ENCODE results near the gene KLHL30.

DNA sequence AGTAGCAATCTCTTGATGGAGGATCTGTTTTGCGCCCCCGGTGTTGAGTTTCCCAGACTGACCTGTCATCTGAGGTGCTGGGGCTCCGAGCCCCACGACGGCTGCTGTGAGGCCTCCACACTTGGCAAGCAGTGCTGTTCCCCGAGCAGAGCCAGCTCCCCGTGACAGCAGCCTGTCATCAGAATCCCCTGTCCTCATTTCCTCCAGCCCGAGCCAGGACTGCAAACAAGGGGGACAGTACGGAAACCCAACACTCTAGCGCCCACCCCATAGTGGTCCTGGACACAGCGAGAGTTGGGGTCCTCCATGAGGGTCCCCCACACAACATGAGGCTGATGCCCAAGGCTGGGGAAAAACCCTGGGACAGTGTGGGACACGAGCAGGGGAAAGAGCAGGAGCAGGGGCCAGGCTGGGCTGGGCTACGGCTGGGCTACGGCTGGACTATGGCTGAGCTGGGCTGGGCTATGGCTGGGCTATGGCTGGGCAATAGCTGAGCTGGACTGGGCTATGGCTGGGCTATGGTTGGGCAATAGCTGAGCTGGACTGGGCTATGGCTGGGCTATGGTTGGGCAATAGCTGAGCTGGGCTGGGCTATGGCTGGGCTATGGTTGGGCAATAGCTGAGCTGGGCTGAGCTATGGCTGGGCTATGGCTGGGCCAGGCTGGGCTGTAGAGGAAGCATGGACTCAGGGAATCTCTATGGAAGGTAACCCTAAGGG lies 1.5 kb upstream of the KLHL30 start:
- TF ChIP-seq CTCF (conservative IDR thresholded peaks at IDR 0.05; ENCODE audit: low read depth in 2 of 2) = no peak
- TF ChIP-seq, protein P1, sequence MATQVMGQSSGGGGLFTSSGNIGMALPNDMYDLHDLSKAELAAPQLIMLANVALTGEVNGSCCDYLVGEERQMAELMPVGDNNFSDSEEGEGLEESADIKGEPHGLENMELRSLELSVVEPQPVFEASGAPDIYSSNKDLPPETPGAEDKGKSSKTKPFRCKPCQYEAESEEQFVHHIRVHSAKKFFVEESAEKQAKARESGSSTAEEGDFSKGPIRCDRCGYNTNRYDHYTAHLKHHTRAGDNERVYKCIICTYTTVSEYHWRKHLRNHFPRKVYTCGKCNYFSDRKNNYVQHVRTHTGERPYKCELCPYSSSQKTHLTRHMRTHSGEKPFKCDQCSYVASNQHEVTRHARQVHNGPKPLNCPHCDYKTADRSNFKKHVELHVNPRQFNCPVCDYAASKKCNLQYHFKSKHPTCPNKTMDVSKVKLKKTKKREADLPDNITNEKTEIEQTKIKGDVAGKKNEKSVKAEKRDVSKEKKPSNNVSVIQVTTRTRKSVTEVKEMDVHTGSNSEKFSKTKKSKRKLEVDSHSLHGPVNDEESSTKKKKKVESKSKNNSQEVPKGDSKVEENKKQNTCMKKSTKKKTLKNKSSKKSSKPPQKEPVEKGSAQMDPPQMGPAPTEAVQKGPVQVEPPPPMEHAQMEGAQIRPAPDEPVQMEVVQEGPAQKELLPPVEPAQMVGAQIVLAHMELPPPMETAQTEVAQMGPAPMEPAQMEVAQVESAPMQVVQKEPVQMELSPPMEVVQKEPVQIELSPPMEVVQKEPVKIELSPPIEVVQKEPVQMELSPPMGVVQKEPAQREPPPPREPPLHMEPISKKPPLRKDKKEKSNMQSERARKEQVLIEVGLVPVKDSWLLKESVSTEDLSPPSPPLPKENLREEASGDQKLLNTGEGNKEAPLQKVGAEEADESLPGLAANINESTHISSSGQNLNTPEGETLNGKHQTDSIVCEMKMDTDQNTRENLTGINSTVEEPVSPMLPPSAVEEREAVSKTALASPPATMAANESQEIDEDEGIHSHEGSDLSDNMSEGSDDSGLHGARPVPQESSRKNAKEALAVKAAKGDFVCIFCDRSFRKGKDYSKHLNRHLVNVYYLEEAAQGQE (IDR thresholded peaks at IDR 0.05; ENCODE audit: unreplicated experiment) = no peak
